GM18526 (cell line): ENCODE data around the gene PEX3.

ENCODE experiments used
- POLR2A ChIP-seq: IDR thresholded peaks from 3 replicates; pipeline ENCODE4 v1.6.1; 2011; ENCODE audit not compliant: insufficient read length; ENCODE audit errors: extremely low read depth

The PEX3 gene

GRCh38 chr6:143490244-143490643 is 39.6 kb downstream of the PEX3 start:
- no peak for TF ChIP-seq POLR2A

GRCh38 chr6:143490775-143491174 is 40.2 kb downstream of the PEX3 start:
- no peak for TF ChIP-seq POLR2A

- no peak for TF ChIP-seq POLR2A
These were observed 46.4 kb downstream of the PEX3 start for GRCh38 chr6:143496974-143497373.

- no peak for TF ChIP-seq POLR2A
These were observed 47.8 kb downstream of the PEX3 start for GRCh38 chr6:143498428-143498827.

GRCh38 chr6:143501851-143502250 is 51.2 kb downstream of the PEX3 start:
- no peak for TF ChIP-seq POLR2A

GRCh38 chr6:143504369-143504768 is 53.8 kb downstream of the PEX3 start:
- no peak for TF ChIP-seq POLR2A

- TF ChIP-seq POLR2A: no peak
These were observed 54.5 kb downstream of the PEX3 start for GRCh38 chr6:143505111-143505510.

- no peak for TF ChIP-seq POLR2A
These were observed 54.9 kb downstream of the PEX3 start for GRCh38 chr6:143505537-143505936.

- TF ChIP-seq POLR2A: no peak
These were observed 55.6 kb downstream of the PEX3 start for GRCh38 chr6:143506199-143506598.

GRCh38 chr6:143506620-143507019 is 56.0 kb downstream of the PEX3 start:
- TF ChIP-seq POLR2A: no peak

GRCh38 chr6:143507358-143508145 is 56.9 kb downstream of the PEX3 start:
- no peak for TF ChIP-seq POLR2A

- TF ChIP-seq POLR2A: peak; percentile 60
These were observed 60.6 kb downstream of the PEX3 start, which contains the start of gene FUCA2 for GRCh38 chr6:143510991-143511891. Gene FUCA2 (minus strand): TSS chr6:143511720. CDS start chr6:143511634, 86 bp downstream.

GRCh38 chr6:143513410-143513809 is 62.8 kb downstream of the PEX3 start:
- no peak for TF ChIP-seq POLR2A

GRCh38 chr6:143515061-143515760 is 64.6 kb downstream of the PEX3 start:
- no peak for TF ChIP-seq POLR2A

- no peak for TF ChIP-seq POLR2A
These were observed 65.3 kb downstream of the PEX3 start for GRCh38 chr6:143515766-143516355.
